ENCODE results near the gene MARCKS.

Gene MARCKS

DNA sequence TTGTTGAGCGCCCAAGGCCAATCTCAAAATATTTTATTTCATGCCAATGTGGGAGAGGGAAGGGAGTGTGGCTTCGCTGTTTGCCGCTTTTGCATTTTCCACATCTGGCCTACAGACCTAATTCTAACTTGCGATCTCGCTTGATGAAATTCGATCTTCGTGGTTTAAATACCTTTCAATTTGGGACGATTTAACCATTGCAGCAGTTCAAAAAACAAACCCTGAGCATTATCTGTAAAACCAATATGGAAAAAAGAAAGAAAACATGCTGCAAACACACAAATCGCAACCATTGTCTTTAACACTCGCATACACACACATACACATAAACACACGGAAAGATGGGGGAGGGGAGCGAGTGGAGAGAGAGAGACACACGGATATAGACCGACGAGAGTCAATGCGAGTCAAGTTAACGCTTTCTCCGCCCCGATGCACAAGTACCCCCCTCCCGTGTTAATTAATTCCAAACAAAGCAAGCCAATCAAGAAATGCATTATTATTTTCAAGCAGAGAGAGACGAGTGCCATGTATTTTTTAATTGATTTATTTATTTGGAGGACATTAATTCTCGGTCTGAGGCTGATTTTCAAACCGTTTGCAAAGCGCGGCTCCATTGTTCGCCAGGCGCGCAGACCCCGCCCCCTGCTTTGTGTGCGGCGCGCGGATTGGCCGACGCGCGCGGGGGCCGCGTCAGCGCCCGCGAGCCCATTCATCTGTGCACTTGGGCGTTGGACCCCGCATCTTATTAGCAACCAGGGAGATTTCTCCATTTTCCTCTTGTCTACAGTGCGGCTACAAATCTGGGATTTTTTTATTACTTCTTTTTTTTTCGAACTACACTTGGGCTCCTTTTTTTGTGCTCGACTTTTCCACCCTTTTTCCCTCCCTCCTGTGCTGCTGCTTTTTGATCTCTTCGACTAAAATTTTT is at the start of gene MARCKS:
MARCKS (plus strand) TSS at position 721 of the 931 bp plus-strand sequence. CDS start 401 bp downstream, outside the sequence.
- DNase-seq, result peak; percentile 76 to 80

GRCh38 chr6:113809826-113810225 is 47.3 kb upstream of the MARCKS start:
- no peak for DNase-seq

DNA sequence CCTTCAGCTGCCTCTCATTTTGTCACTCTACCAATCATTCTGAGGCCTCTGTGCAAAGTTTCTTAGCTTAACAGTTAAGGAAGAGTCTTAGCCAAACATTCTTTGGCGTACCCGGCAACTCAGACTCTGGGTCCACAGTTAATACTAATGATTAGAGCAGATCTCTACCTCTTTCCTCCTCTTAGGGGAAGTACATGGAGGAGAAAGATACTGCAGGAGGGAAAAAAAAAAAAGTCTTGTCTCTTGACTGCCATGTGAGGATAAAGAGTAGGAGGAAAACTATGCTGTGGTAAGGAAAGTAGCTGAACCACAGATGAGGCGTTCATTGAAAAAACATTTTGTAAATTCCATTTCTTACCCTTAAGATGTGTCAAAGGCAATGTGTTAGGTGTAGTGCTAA is 44.0 kb upstream of the MARCKS start:
- no peak for DNase-seq

- DNase-seq, result no peak
These were observed 38.6 kb upstream of the MARCKS start for GRCh38 chr6:113818578-113818977.

DNA sequence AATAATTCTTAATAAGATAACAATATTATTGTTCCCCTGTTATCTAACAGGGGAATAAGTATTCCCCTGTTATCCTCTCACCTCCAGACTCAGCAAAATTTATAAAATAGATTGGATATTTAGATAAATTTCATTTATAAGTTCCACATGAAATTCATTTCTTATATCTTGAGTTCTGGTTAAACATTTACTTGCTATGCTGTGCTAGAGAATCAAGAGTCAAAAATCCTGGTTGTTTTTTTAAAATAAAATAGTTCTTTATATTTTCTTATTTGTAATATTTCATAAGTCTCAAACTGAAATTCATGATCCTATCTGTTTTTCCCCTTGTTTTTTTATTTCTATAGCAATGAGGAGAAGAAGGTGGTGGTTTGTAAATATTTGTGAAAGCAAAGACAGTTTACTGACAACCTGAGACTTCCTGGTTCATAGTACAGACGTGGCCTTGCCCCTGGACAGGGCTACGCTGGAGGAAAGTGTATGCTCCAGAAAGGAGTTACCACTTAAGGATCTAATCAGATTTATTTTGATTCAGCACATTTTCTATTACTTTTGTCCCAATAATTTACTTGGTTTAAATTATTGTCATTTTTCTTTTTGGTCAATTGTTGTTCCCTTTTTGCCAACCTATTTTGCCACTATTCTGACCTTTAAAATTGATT is 37.8 kb upstream of the MARCKS start:
- no peak for DNase-seq

DNA sequence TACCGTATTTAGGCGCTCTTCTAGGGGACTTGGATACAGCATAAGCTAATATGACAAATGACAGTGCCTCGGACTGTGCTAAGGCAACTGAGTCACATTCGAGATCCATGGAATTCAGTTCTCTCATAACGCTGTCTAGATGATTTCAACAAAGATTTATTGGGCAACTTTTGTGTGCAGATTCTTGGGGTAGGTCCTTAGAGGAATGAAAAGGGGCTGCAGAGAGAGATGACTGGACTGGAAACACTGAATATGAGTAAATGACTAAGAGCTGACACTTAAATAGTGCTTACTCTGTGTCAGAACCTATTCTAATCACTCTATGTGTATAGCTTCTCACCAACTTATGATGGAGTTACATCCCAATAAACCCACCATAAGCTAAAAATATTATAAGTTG is 36.4 kb upstream of the MARCKS start:
- no peak for DNase-seq

- no peak for DNase-seq
These were observed 35.7 kb upstream of the MARCKS start for GRCh38 chr6:113821445-113821844.

GRCh38 chr6:113823916-113824315 is 33.2 kb upstream of the MARCKS start:
- DNase-seq, result no peak

DNA sequence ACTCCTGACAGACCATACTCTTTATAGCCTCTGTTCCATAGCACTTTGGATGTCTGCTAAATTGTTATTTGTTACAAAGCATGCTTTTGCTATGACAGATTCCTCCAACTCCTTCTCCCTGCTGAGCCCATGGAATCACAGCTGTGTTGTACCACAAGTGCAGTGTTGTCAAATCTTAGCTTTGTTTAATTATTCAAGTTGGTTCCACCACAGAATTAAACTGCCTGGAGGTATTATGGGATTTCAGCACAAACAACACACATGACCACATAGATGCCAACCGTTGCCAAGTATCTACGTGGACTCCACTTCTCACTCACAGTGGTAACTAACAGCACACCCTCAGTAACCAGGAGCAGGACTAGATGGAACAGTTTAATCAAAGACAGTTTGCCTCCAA is 32.7 kb upstream of the MARCKS start:
- DNase-seq, result no peak

- DNase-seq, result no peak
These were observed 32.3 kb upstream of the MARCKS start for GRCh38 chr6:113824866-113825265.

- peak; percentile 78 to 85 for DNase-seq
These were observed 31.4 kb upstream of the MARCKS start for GRCh38 chr6:113825781-113826180.

GRCh38 chr6:113828984-113829695 is 28.0 kb upstream of the MARCKS start:
- no peak for DNase-seq

GRCh38 chr6:113829696-113830045 is 27.5 kb upstream of the MARCKS start:
- no peak for DNase-seq

DNA sequence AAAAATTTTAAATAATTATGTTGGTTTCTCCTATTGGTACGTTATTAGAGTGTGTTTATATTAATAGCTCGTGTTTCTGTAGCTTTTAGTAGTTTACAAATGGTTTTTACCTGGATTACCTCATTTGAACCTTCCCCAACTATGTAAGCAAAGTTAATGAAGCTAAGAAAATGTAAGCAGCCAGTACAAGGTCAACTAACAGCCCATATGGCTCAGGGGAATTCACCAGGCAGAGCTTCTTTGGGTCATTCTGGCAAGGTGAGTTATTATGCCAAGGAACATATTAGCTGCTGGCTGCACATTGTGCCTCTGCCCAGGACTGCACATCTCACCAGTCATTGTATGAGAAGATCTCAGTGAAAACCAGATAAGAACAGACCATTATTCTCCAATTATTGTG is 27.0 kb upstream of the MARCKS start:
- DNase-seq, result no peak

- no peak for DNase-seq
These were observed 23.6 kb upstream of the MARCKS start for GRCh38 chr6:113833537-113833936.

GRCh38 chr6:113837170-113837569 is 20.0 kb upstream of the MARCKS start:
- no peak for DNase-seq

DNA sequence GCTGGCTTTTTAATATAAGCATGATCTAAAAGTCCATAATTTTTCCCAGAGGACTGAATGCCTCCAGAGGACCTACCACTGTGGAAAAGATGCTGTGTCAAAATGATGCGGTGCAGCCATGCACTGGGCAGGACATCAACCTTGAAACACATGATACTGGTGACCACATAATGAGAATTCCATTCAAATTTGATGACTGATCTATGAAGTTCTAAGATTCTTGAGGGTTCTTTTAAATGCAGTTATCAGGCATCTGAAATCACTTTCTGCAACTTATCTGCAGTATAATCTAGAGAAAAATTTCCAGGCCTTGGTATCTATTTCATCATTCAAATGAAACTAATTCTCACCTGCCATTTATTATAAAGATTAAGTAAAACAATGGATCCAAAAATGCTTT is 15.0 kb upstream of the MARCKS start:
- no peak for DNase-seq

DNA sequence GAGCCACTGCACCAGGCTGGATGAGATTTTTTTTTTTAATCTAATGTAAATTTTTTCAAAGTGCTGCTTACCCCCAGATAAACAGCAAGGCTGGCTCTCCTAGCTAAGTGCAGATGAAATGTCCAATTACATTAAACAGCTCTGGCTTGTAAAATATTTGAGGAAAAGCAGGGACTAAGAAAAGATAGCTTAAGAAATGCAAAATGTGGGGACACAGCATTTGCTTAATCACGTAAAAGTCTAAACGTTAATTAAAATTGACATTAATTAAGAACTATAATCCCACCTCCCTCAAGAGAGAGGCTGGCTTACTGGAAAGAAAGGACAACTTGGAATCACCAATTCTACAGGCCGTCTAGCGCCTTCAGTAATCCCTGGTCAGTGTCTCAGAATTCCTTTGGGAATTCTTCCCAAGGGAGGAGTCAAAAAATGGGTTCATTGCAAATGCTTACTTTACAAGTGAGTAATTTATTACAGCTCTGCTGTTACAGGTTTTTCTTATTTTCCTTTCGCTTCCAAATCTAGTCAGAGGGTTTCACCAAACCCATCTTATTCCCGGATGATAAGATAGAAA is 13.6 kb upstream of the MARCKS start:
- no peak for DNase-seq

DNA sequence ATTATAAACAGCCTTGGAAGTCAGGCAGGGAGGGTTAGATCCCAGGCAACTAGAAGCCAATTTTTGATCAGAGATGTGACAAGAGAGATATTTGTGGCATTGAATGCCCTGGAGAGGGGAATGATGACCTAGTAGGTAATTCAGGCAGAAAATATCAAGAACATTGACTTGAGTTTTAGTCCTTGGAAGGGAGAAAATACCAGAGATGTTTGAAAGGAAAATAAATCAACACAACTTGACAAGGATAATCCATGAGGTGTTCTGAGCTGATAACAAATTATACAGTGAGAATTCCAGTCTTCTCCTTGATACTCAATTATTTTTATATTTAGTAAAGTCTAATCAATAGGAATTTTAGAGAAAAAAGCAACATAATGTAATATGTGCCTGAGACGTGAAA is 10.6 kb upstream of the MARCKS start:
- no peak for DNase-seq

DNA sequence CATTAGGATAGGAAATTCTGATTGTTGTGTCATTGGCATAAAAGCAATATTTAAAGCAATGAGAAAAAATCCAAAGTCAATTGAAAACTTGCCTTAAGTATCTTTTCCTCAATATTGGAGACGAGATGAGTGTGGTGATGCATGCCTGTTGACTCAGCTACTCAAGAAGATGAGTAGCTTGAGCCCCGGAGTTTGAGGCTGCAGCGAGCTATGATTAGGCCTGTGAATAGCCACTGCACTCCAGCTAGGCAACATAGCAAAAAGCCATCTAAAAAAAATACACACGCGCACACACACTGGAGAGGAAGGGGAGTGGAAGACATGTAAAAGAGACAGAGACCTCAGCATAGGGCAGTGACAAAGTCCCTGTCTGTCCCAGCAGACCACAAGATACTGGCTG is 9.7 kb upstream of the MARCKS start:
- DNase-seq, result no peak

DNA sequence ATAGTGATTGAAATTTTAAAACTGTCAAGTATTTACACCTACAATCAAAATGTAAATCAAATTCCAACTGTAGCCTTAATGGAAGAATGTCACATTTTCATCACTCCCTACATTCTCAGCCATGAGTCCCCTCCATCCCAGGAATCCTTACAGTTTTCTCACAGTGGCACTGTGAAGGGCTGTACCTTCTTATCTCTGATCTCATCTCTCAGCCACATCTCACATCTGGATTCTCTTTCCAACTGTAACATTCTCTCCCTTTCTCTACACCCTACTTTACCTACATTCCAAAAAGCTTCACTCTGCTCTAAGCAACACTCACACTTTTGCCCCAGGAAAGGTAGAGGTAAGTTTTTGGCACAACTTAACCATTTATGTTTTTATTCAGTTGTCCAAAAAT is 8.9 kb upstream of the MARCKS start:
- no peak for DNase-seq

DNA sequence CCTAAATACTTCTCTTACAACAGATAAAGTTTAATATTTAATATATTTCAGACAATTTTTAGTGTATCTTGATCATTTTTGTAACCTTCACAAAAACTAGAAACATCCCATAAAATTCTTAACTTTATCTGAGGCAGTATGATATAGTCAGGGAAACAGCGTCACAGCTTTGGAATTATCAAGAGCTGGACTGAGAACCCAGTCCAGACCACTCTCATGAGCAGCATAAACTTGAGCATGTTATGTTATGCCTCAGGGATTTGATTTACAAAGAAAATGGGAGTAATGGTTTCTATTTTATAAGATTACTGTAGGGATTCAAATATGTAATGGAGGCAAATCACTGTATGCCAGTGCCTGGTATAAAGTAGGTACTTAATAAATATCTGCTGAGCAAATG is 8.3 kb upstream of the MARCKS start:
- no peak for DNase-seq

- DNase-seq, result no peak
These were observed 3.9 kb upstream of the MARCKS start for GRCh38 chr6:113853252-113853651.
